A549 treated with DMSO at 1 μM for 4 hours (cell line): ENCODE data around the gene B3GNT4. TPM values are rescaled to one million over a fixed set of nuclear protein-coding genes. Genes with fewer than 3 reads are reported as not detected.

ENCODE experiments used
- total RNA-seq: library from RNA; stranded (reverse); fragments of 200-300 nt; extraction: Qiagen RNA extraction; gene quantifications from 5 replicates; pipeline ENCODE4 v1.2.3, GENCODE V29; 2022; ENCODE audit warnings: low read depth

The B3GNT4 gene
- total RNA-seq = 0.53 to 0.99 TPM (median 0.75 TPM) in 5 replicates

GRCh38 chr12:122203301-122204166, at the start of gene B3GNT4:
TSS of gene B3GNT4 (plus strand) at chr12:122203709. CDS start at chr12:122204619, 910 bp downstream.

GRCh38 chr12:122174155-122174845, 29.2 kb upstream of the B3GNT4 start, which contains the start of gene IL31:
TSS of gene IL31 (minus strand) at chr12:122174221. CDS start at chr12:122174172, 49 bp downstream.

GRCh38 chr12:122182887-122183587, 20.5 kb upstream of the B3GNT4 start, which contains the start of gene LRRC43:
TSS of gene LRRC43 (plus strand) at chr12:122183123. CDS start at chr12:122183145, 22 bp downstream.

GRCh38 chr12:122225683-122226365, 22.3 kb downstream of the B3GNT4 start, which contains the start of gene DIABLO:
TSS of gene DIABLO (minus strand) at chr12:122226052. CDS start at chr12:122226014, 38 bp downstream.

Other genes starting within 250 kb of the B3GNT4 start
- gene BCL7A, start 181.8 kb upstream of the B3GNT4 start, total RNA-seq = 11.3 to 14.5 TPM (median 11.7 TPM) in 5 replicates
- gene MLXIP, start 125.0 kb upstream of the B3GNT4 start, total RNA-seq = 22.3 to 32.6 TPM (median 28.0 TPM) in 5 replicates
- not detected in 5 replicates for gene IL31, start 29.5 kb upstream of the B3GNT4 start, total RNA-seq
- 0.10 to 0.18 TPM (median 0.15 TPM) in 3 of 5 replicates, not detected in the others for gene LRRC43, start 20.6 kb upstream of the B3GNT4 start, total RNA-seq
- gene DIABLO, start 22.3 kb downstream of the B3GNT4 start, total RNA-seq = 75.3 to 80.3 TPM (median 79.1 TPM) in 5 replicates
- 17.6 to 24.1 TPM (median 20.2 TPM) in 5 replicates for gene VPS33A, start 62.8 kb downstream of the B3GNT4 start, total RNA-seq
- gene CLIP1, start 219.0 kb downstream of the B3GNT4 start, total RNA-seq = 45.3 to 56.1 TPM (median 51.2 TPM) in 5 replicates